ENCODE results near the gene ADRA2B.

ADRA2B gene

DNA sequence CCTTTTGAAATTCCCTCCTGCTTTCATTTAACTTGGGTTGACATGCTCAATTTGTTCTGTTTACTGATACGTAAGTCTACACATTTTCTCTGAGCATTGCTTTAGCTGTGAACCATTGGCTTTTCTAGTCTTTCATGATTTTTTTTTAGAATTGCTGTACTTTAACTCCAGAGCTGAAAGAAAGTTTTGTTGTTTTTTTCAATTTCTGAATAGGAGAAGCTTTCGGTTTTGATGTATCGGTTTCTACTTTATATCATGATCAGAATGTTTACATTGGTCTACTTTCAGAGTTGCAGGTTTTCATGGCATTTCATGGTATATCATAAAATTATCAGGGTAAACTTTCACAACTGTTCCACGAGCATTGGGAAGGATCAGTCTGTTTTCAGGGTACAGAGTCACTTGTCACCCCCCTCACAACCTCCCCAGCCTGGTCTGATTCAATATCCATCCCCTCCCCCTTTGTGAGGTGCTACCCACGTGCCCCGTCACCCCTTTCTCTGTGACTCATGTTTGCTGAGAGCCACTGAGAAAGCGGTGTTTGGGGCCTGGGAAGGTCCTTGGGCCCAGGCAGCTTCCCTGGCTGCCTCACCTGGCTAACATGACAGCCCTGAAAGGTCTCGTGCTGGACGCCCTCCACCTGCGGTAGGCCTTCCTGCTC lies 14.9 kb upstream of the ADRA2B start:
- DNase-seq (ENCODE audit: extremely low spot score), result no peak
- CTCF ChIA-PET, result no interaction called here
- TF ChIP-seq CTBP1 (IDR thresholded peaks at IDR 0.05; ENCODE audit: borderline replicate concordance), result no peak
- TF ChIP-seq FOXA1 (IDR thresholded peaks at IDR 0.05), result no peak
- POLR2A ChIA-PET, result no interaction called here

GRCh38 chr2:96130483-96130882 lies 14.1 kb upstream of the ADRA2B start:
- POLR2A ChIA-PET, result no interaction called here
- TF ChIP-seq, protein P1, sequence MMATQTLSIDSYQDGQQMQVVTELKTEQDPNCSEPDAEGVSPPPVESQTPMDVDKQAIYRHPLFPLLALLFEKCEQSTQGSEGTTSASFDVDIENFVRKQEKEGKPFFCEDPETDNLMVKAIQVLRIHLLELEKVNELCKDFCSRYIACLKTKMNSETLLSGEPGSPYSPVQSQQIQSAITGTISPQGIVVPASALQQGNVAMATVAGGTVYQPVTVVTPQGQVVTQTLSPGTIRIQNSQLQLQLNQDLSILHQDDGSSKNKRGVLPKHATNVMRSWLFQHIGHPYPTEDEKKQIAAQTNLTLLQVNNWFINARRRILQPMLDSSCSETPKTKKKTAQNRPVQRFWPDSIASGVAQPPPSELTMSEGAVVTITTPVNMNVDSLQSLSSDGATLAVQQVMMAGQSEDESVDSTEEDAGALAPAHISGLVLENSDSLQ (IDR thresholded peaks at IDR 0.05), result no peak
- no peak for TF ChIP-seq ARNT (IDR thresholded peaks at IDR 0.05)
- TF ChIP-seq FOXM1 (IDR thresholded peaks at IDR 0.05; ENCODE audit: borderline replicate concordance), result no peak
- TF ChIP-seq NFRKB (IDR thresholded peaks at IDR 0.05), result no peak
- TF ChIP-seq LEF1 (IDR thresholded peaks at IDR 0.05; ENCODE audit: borderline replicate concordance), result no peak
- no peak for TF ChIP-seq L3MBTL2 (conservative IDR thresholded peaks at IDR 0.05)
- TF ChIP-seq SP1 (IDR thresholded peaks at IDR 0.05), result no peak
- TF ChIP-seq CTBP1 (IDR thresholded peaks at IDR 0.05; ENCODE audit: borderline replicate concordance), result no peak
- TF ChIP-seq FOXA1 (IDR thresholded peaks at IDR 0.05), result no peak
- no peak for TF ChIP-seq ELF4 (IDR thresholded peaks at IDR 0.05)
- TF ChIP-seq TARDBP (IDR thresholded peaks at IDR 0.05), result no peak
- TF ChIP-seq BHLHE40 (IDR thresholded peaks at IDR 0.05; ENCODE audit: borderline replicate concordance), result no peak
- no peak for TF ChIP-seq ZNF384 (IDR thresholded peaks at IDR 0.05)
- no peak for TF ChIP-seq SUZ12 (IDR thresholded peaks at IDR 0.05)
- no peak for DNase-seq (ENCODE audit: extremely low spot score)
- CTCF ChIA-PET, result no interaction called here

DNA sequence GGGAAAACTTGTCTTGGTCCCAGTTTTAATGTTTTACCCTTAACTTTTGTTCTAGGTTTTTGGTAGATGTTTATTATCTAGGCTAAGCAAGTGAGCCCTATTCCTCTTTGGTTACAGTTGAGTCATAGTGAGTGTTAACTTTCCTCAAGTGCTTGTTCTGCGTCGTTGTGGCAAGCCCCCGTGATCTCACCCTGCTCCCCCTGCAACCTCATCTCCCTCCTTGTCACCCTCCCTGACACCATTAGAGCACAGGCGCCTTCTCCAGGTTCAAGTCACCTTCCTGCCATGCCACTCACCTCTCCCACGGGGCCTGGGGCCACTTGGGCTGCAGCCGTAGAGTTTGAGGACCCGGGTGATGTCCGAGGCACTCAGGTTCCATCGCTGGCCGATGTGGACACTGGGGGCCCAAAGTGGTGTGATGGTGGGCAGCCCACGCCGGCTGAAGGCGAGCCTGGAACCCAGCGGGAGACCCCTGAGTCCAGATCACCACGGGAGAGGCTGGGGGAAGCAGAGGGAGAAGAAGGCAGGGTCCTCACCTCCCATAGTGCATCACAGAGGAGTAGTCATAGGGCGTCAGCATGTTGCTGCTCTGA lies 13.3 kb upstream of the ADRA2B start:
- no peak for DNase-seq (ENCODE audit: extremely low spot score)
- TF ChIP-seq ELF4 (IDR thresholded peaks at IDR 0.05) (no peak), HDGF (IDR thresholded peaks at IDR 0.05; ENCODE audit: borderline replicate concordance) (no peak), BHLHE40 (IDR thresholded peaks at IDR 0.05; ENCODE audit: borderline replicate concordance) (no peak), ZNF384 (IDR thresholded peaks at IDR 0.05) (no peak), SUZ12 (IDR thresholded peaks at IDR 0.05) (no peak), FOXK2 (IDR thresholded peaks at IDR 0.05) (no peak), FOXM1 (IDR thresholded peaks at IDR 0.05; ENCODE audit: borderline replicate concordance) (no peak), NFRKB (IDR thresholded peaks at IDR 0.05) (no peak), L3MBTL2 (conservative IDR thresholded peaks at IDR 0.05) (no peak), CTBP1 (IDR thresholded peaks at IDR 0.05; ENCODE audit: borderline replicate concordance) (no peak), TARDBP (IDR thresholded peaks at IDR 0.05) (no peak), SP1 (IDR thresholded peaks at IDR 0.05) (no peak), ARNT (IDR thresholded peaks at IDR 0.05) (no peak), LEF1 (IDR thresholded peaks at IDR 0.05; ENCODE audit: borderline replicate concordance) (no peak), FOXA1 (IDR thresholded peaks at IDR 0.05) (no peak)
- TF ChIP-seq, protein P1 (IDR thresholded peaks at IDR 0.05), result no peak
- CTCF ChIA-PET, result no interaction called here
- POLR2A ChIA-PET, result no interaction called here

DNA sequence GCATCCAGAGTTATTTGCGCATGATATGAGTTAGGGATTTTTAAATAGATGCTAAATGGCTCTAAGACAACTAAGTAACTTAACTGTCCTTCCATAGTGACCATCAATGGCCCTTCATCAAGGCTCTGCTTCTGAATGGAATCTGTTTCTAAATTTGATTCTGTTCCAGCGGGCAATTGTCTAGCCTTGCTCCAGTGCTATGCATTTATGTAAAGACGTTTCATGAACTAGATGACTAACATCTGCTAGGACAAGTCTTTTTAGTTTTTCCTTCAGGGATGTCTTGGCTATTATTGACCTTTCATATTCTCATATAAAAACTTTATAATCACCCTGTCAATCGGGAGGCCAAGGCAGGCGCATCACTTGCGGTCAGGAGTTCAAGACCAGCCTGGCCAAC lies 12.1 kb upstream of the ADRA2B start:
- POLR2A ChIA-PET, result no interaction called here
- CTCF ChIA-PET, result no interaction called here
- TF ChIP-seq TARDBP (IDR thresholded peaks at IDR 0.05), result no peak
- DNase-seq (ENCODE audit: extremely low spot score), result no peak

DNA sequence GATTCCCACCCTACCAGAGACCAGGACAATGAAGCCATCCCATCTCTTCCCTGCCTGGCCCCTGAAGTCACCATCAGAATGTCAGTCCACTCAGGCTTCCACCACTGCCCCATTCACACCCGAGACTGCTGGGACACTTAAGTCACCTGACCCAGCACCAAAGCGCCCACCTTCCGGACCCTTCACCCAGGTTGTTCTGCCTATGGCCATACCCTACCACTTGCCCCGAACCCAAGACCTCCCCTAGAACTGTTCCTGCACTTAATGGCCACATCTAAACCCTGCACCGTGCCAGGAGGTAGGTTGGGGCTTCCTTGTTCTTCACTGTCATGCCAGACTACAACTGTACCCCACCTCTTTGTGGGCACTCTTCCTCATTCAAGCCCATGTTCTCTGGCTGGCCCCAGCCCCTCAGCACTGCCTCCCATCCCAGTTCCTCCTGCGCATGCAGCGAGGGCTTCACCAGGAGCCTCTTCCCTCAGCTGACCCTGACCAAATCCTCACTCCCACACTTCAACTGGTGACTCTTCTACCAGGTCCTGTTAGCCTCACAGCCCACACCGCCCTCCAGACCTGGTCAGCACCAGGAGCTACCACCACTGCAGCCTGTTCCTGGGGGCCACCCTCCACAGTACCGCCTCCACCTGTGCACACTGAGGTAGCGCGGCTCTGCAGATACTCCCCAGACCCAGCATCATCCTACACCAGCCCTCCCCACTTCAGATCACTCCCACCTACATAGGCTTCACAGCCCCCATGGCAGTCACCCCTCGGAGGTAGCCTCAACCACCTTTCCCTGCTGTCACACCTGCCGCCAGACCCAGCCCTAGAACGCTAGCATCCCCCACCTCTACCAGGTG lies 8.3 kb upstream of the ADRA2B start:
- TF ChIP-seq BHLHE40 (IDR thresholded peaks at IDR 0.05; ENCODE audit: borderline replicate concordance) (no peak), ZNF384 (IDR thresholded peaks at IDR 0.05) (no peak), CTBP1 (IDR thresholded peaks at IDR 0.05; ENCODE audit: borderline replicate concordance) (no peak), HDGF (IDR thresholded peaks at IDR 0.05; ENCODE audit: borderline replicate concordance) (no peak), L3MBTL2 (conservative IDR thresholded peaks at IDR 0.05) (no peak), NFRKB (IDR thresholded peaks at IDR 0.05) (no peak), SUZ12 (IDR thresholded peaks at IDR 0.05) (no peak), TARDBP (IDR thresholded peaks at IDR 0.05) (no peak), LEF1 (IDR thresholded peaks at IDR 0.05; ENCODE audit: borderline replicate concordance) (no peak), FOXK2 (IDR thresholded peaks at IDR 0.05) (no peak), ELF4 (IDR thresholded peaks at IDR 0.05) (no peak), SP1 (IDR thresholded peaks at IDR 0.05) (no peak), ARNT (IDR thresholded peaks at IDR 0.05) (no peak), FOXA1 (IDR thresholded peaks at IDR 0.05) (no peak), FOXM1 (IDR thresholded peaks at IDR 0.05; ENCODE audit: borderline replicate concordance) (no peak)
- TF ChIP-seq, protein P1 (IDR thresholded peaks at IDR 0.05), result no peak
- DNase-seq (ENCODE audit: extremely low spot score), result no peak
- ChIA-PET POLR2A (no interaction called here), CTCF (no interaction called here)

GRCh38 chr2:96123936-96124335 lies 7.6 kb upstream of the ADRA2B start:
- POLR2A ChIA-PET, result no interaction called here
- no peak for DNase-seq (ENCODE audit: extremely low spot score)
- no peak for TF ChIP-seq L3MBTL2 (conservative IDR thresholded peaks at IDR 0.05)
- TF ChIP-seq FOXK2 (IDR thresholded peaks at IDR 0.05), result no peak
- TF ChIP-seq CTBP1 (IDR thresholded peaks at IDR 0.05; ENCODE audit: borderline replicate concordance), result no peak
- TF ChIP-seq SUZ12 (IDR thresholded peaks at IDR 0.05), result no peak
- TF ChIP-seq, protein P1 (IDR thresholded peaks at IDR 0.05), result no peak
- no peak for TF ChIP-seq NFRKB (IDR thresholded peaks at IDR 0.05)
- no peak for TF ChIP-seq BHLHE40 (IDR thresholded peaks at IDR 0.05; ENCODE audit: borderline replicate concordance)
- no peak for TF ChIP-seq ELF4 (IDR thresholded peaks at IDR 0.05)
- TF ChIP-seq HDGF (IDR thresholded peaks at IDR 0.05; ENCODE audit: borderline replicate concordance), result no peak
- TF ChIP-seq FOXA1 (IDR thresholded peaks at IDR 0.05), result no peak
- no peak for TF ChIP-seq TARDBP (IDR thresholded peaks at IDR 0.05)
- no peak for TF ChIP-seq SP1 (IDR thresholded peaks at IDR 0.05)
- TF ChIP-seq LEF1 (IDR thresholded peaks at IDR 0.05; ENCODE audit: borderline replicate concordance), result no peak
- TF ChIP-seq FOXM1 (IDR thresholded peaks at IDR 0.05; ENCODE audit: borderline replicate concordance), result no peak
- no peak for TF ChIP-seq ARNT (IDR thresholded peaks at IDR 0.05)
- TF ChIP-seq ZNF384 (IDR thresholded peaks at IDR 0.05), result no peak
- CTCF ChIA-PET, result no interaction called here

Measured in HEK293T (cell line).